Liver (tissue), 3 donors: Measurements from ENCODE around the gene NEFH.

Experiments used
- ATF3 ChIP-seq: IDR thresholded peaks from 2 replicates; pipeline ENCODE4 v1.6.1; 2016; ENCODE audit warnings: antibody characterized with exemption
- EGR1 ChIP-seq, 2 donors: IDR thresholded peaks; 2 replicates each; pipeline ENCODE4 v1.6.1; 2016 to 2018; ENCODE audit warnings: antibody characterized with exemption in 2 of 2, low read depth in 2 of 2
- GABPA ChIP-seq, 2 donors: IDR thresholded peaks in 1 of 2; conservative IDR thresholded peaks in 1 of 2; 2 replicates each; pipeline ENCODE4 v1.6.1; 2016; ENCODE audit warnings: antibody characterized with exemption in 2 of 2, mild to moderate bottlenecking in 1 of 2, moderate library complexity in 1 of 2
- JUND ChIP-seq, 2 donors: IDR thresholded peaks; 2 replicates each; pipeline ENCODE4 v1.6.1; 2016; ENCODE audit warnings: antibody characterized with exemption in 2 of 2
- NR2F2 ChIP-seq: IDR thresholded peaks from 2 replicates; pipeline ENCODE4 v1.6.1; 2016; ENCODE audit warnings: antibody characterized with exemption
- RXRA ChIP-seq, 2 donors: IDR thresholded peaks; 2 replicates each; pipeline ENCODE4 v1.6.1; 2017 to 2018; ENCODE audit warnings: antibody characterized with exemption in 2 of 2, mild to moderate bottlenecking in 1 of 2
- SP1 ChIP-seq: IDR thresholded peaks from 2 replicates; pipeline ENCODE4 v1.6.1; 2018; ENCODE audit warnings: antibody characterized with exemption, mild to moderate bottlenecking
- ZBTB33 ChIP-seq: IDR thresholded peaks from 2 replicates; pipeline ENCODE4 v1.6.1; 2016; ENCODE audit warnings: antibody characterized with exemption
- TF ChIP-seq, protein P1 (sequence below): IDR thresholded peaks from 2 replicates; pipeline ENCODE4 v1.6.1; 2016; ENCODE audit warnings: antibody characterized with exemption, mild to moderate bottlenecking
- TF ChIP-seq, protein P2 (sequence below): fragments of 150-350 bp; IDR thresholded peaks from 2 replicates; pipeline ENCODE4 v1.5.1; 2017; ENCODE audit warnings: improper control_type of control experiment, low read depth, low read length; ENCODE audit not compliant: missing input control
- TF ChIP-seq, protein P3 (sequence below): IDR thresholded peaks from 2 replicates; pipeline ENCODE4 v1.6.1; 2016; ENCODE audit warnings: antibody characterized with exemption
- donor health status: healthy.
- donor health status: healthy.

GRCh38 chr22:29456211-29456671, 23.8 kb upstream of the NEFH start:
- TF ChIP-seq ZBTB33 (no peak), JUND (IDR thresholded peaks at IDR 0.05) (no peak), SP1 (no peak), EGR1 (IDR thresholded peaks at IDR 0.05; ENCODE audit: low read depth in 2 of 2) (no peak), NR2F2 (no peak), GABPA (IDR thresholded peaks at IDR 0.05 in 1 of 2, conservative IDR thresholded peaks at IDR 0.05 in 1 of 2) (no peak), RXRA (IDR thresholded peaks at IDR 0.05) (no peak), ATF3 (no peak)
- TF ChIP-seq, protein P1, sequence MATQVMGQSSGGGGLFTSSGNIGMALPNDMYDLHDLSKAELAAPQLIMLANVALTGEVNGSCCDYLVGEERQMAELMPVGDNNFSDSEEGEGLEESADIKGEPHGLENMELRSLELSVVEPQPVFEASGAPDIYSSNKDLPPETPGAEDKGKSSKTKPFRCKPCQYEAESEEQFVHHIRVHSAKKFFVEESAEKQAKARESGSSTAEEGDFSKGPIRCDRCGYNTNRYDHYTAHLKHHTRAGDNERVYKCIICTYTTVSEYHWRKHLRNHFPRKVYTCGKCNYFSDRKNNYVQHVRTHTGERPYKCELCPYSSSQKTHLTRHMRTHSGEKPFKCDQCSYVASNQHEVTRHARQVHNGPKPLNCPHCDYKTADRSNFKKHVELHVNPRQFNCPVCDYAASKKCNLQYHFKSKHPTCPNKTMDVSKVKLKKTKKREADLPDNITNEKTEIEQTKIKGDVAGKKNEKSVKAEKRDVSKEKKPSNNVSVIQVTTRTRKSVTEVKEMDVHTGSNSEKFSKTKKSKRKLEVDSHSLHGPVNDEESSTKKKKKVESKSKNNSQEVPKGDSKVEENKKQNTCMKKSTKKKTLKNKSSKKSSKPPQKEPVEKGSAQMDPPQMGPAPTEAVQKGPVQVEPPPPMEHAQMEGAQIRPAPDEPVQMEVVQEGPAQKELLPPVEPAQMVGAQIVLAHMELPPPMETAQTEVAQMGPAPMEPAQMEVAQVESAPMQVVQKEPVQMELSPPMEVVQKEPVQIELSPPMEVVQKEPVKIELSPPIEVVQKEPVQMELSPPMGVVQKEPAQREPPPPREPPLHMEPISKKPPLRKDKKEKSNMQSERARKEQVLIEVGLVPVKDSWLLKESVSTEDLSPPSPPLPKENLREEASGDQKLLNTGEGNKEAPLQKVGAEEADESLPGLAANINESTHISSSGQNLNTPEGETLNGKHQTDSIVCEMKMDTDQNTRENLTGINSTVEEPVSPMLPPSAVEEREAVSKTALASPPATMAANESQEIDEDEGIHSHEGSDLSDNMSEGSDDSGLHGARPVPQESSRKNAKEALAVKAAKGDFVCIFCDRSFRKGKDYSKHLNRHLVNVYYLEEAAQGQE = no peak
- TF ChIP-seq, protein P2, sequence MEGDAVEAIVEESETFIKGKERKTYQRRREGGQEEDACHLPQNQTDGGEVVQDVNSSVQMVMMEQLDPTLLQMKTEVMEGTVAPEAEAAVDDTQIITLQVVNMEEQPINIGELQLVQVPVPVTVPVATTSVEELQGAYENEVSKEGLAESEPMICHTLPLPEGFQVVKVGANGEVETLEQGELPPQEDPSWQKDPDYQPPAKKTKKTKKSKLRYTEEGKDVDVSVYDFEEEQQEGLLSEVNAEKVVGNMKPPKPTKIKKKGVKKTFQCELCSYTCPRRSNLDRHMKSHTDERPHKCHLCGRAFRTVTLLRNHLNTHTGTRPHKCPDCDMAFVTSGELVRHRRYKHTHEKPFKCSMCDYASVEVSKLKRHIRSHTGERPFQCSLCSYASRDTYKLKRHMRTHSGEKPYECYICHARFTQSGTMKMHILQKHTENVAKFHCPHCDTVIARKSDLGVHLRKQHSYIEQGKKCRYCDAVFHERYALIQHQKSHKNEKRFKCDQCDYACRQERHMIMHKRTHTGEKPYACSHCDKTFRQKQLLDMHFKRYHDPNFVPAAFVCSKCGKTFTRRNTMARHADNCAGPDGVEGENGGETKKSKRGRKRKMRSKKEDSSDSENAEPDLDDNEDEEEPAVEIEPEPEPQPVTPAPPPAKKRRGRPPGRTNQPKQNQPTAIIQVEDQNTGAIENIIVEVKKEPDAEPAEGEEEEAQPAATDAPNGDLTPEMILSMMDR = no peak
- TF ChIP-seq, protein P3, sequence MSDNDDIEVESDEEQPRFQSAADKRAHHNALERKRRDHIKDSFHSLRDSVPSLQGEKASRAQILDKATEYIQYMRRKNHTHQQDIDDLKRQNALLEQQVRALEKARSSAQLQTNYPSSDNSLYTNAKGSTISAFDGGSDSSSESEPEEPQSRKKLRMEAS = no peak
